GM12892 (cell line): ENCODE results near the gene BCL10.

Experiments used
- POLR2A ChIP-seq: IDR thresholded peaks from 2 replicates; pipeline ENCODE4 v1.6.1; 2011; ENCODE audit warnings: low read depth, low read length, control low read depth
- POLR2AphosphoS5 ChIP-seq: IDR thresholded peaks from 2 replicates; pipeline ENCODE4 v1.6.1; 2011; ENCODE audit warnings: low read depth, low read length, control low read depth
- TAF1 ChIP-seq: IDR thresholded peaks from 2 replicates; pipeline ENCODE4 v1.6.1; 2011; ENCODE audit warnings: low read depth, mild to moderate bottlenecking, control low read depth, low read length, borderline replicate concordance

- no peak for TF ChIP-seq POLR2AphosphoS5
- TF ChIP-seq POLR2A, result no peak
- no peak for TF ChIP-seq TAF1
Observed at GRCh38 chr1:85289207-85289847, 12.9 kb upstream of the BCL10 start.
